OCI-LY1 (cell line): Measurements from ENCODE around the gene GOT1.

Source experiments
- EZH2 ChIP-seq: fragments of 200-600 bp; sonication (generic), shearing (Covaris generic); IDR thresholded peaks from 2 replicates; pipeline ENCODE4 v1.8.0; 2017; ENCODE audit warnings: borderline replicate concordance, mixed run types, mild to moderate bottlenecking, antibody characterized with exemption, low read length, moderate library complexity, mixed read lengths
- TF ChIP-seq, protein P1 (sequence below): fragments of 200-600 bp; sonication (generic), shearing (Covaris generic); IDR thresholded peaks from 2 replicates; pipeline ENCODE4 v1.5.1; 2017; ENCODE audit warnings: mild to moderate bottlenecking, antibody characterized with exemption, low read length, moderate library complexity, mixed read lengths

DNA sequence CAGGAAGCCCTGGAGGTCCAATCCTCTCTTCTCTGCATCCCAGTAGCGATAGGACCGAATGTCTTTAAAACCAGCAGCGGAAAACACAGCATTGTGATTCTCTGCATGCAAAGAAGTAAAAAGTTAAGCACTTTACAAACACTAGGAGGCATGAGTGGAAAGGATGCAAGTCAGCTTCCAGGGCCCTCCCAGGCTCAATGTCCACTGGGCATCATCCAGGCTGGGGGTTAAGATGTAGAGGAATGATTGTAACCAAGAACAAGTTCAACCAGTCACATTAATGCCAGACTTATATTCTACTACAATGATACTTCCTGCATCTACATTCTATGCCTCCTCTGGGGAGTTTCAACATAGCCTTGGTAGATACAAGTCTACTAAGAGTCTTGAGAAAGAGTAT is 24.3 kb downstream of the GOT1 start:
- TF ChIP-seq, protein P1, sequence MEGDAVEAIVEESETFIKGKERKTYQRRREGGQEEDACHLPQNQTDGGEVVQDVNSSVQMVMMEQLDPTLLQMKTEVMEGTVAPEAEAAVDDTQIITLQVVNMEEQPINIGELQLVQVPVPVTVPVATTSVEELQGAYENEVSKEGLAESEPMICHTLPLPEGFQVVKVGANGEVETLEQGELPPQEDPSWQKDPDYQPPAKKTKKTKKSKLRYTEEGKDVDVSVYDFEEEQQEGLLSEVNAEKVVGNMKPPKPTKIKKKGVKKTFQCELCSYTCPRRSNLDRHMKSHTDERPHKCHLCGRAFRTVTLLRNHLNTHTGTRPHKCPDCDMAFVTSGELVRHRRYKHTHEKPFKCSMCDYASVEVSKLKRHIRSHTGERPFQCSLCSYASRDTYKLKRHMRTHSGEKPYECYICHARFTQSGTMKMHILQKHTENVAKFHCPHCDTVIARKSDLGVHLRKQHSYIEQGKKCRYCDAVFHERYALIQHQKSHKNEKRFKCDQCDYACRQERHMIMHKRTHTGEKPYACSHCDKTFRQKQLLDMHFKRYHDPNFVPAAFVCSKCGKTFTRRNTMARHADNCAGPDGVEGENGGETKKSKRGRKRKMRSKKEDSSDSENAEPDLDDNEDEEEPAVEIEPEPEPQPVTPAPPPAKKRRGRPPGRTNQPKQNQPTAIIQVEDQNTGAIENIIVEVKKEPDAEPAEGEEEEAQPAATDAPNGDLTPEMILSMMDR = no peak
- TF ChIP-seq EZH2 = no peak
